G401 (cell line): Measurements from ENCODE around the gene NSL1. TPM values are rescaled to one million over a fixed set of nuclear protein-coding genes. Genes with fewer than 3 reads are reported as not detected.

Source experiments
- total RNA-seq: library from RNA; depleted of rRNA; stranded (reverse); fragments of >200 nt; shearing (Covaris generic); gene quantifications from 2 replicates; pipeline ENCODE4 v1.2.3, GENCODE V29; 2014; rRNA removed

The NSL1 gene
- total RNA-seq, 1 experiment from 2014 or later = 107 TPM

Other genes with a start within 250 kb of the NSL1 start
- gene ATF3, start 183.0 kb downstream of the NSL1 start, total RNA-seq = 51.7 and 59.9 TPM in 2 replicates
- 7.7 and 10.2 TPM in 2 replicates for gene BATF3, start 91.9 kb downstream of the NSL1 start, total RNA-seq
- 12.2 and 15.1 TPM in 2 replicates for gene TATDN3, start 117 bp upstream of the NSL1 start, total RNA-seq
- not detected in 2 replicates for gene SPATA45, start 55.9 kb upstream of the NSL1 start, total RNA-seq
- gene FLVCR1, start 66.5 kb upstream of the NSL1 start, total RNA-seq = 17.0 and 20.3 TPM in 2 replicates
- gene VASH2, start 158.8 kb upstream of the NSL1 start, total RNA-seq = 0.68 and 1.1 TPM in 2 replicates
- gene ANGEL2, start 224.1 kb upstream of the NSL1 start, total RNA-seq = 41.8 and 47.8 TPM in 2 replicates